NCI-H187 treated with DMSO at 0.1 percent for 48 hours (cell line): Measurements from ENCODE around the gene SFN.
A peak's percentile ranks its signal among the peaks of the same experiment; 100 is the strongest.
"Not testable (repeated sequence)": the region's sequence is repeated elsewhere in the genome, so short reads cannot be mapped to it uniquely, and the experiment has no call there.

ENCODE experiments used
- DNase-seq: peaks from one replicate; lab custom pipeline; 2025; lab: John Stamatoyannopoulos, UW

Gene SFN

GRCh38 chr1:26862781-26863684, at the start of gene SFN:
TSS of gene SFN (plus strand) at chr1:26863149. CDS start at chr1:26863213, 64 bp downstream.
- DNase-seq = peak; percentile 75

GRCh38 chr1:26814377-26814776, 48.6 kb upstream of the SFN start:
- DNase-seq = no peak

- DNase-seq = no peak
Observed at GRCh38 chr1:26814893-26815292, 48.1 kb upstream of the SFN start.

GRCh38 chr1:26820784-26821269, 42.1 kb upstream of the SFN start:
- DNase-seq = no peak

- no peak for DNase-seq
Observed at GRCh38 chr1:26822737-26823395, 40.1 kb upstream of the SFN start.

- DNase-seq = no peak
Observed at GRCh38 chr1:26824731-26825130, 38.2 kb upstream of the SFN start.

GRCh38 chr1:26826261-26827105, 36.5 kb upstream of the SFN start, which contains the start of gene ZDHHC18:
TSS of gene ZDHHC18 (plus strand) at chr1:26826688. CDS start at chr1:26826805, 117 bp downstream.
- DNase-seq = no peak

GRCh38 chr1:26827106-26827604, 35.8 kb upstream of the SFN start:
- no peak for DNase-seq

GRCh38 chr1:26827663-26828062, 35.3 kb upstream of the SFN start:
- DNase-seq = no peak

GRCh38 chr1:26828411-26828991, 34.4 kb upstream of the SFN start:
- no peak for DNase-seq

GRCh38 chr1:26829184-26829911, 33.6 kb upstream of the SFN start:
- DNase-seq = no peak

- DNase-seq = no peak
Observed at GRCh38 chr1:26831059-26831458, 31.9 kb upstream of the SFN start.

- no peak for DNase-seq
Observed at GRCh38 chr1:26831546-26832248, 31.3 kb upstream of the SFN start.

- no peak for DNase-seq
Observed at GRCh38 chr1:26832249-26832960, 30.5 kb upstream of the SFN start.

- no peak for DNase-seq
Observed at GRCh38 chr1:26833432-26834405, 29.2 kb upstream of the SFN start.

- not testable (repeated sequence) for DNase-seq
Observed at GRCh38 chr1:26837665-26838064, 25.3 kb upstream of the SFN start.

GRCh38 chr1:26838474-26839338, 24.2 kb upstream of the SFN start:
- no peak for DNase-seq
